GM21381 (cell line): ENCODE data around the gene KCTD16.

ENCODE experiments used
- ATAC-seq: cut with Tn5 transposase; IDR thresholded peaks from one replicate; pipeline ENCODE4 v1.9.1; 2021; ENCODE audit warnings: mild to moderate bottlenecking, moderate library complexity; ENCODE audit not compliant: unreplicated experiment

Gene KCTD16

GRCh38 chr5:144205141-144205551 lies 34.5 kb downstream of the KCTD16 start:
- ATAC-seq: no peak

- no peak for ATAC-seq
Observed at GRCh38 chr5:144206141-144206540, 35.5 kb downstream of the KCTD16 start.

- no peak for ATAC-seq
Observed at GRCh38 chr5:144207875-144208444, 37.3 kb downstream of the KCTD16 start.

- ATAC-seq: no peak
Observed at GRCh38 chr5:144209361-144209760, 38.7 kb downstream of the KCTD16 start.

GRCh38 chr5:144210655-144211054 lies 40.0 kb downstream of the KCTD16 start:
- no peak for ATAC-seq

- no peak for ATAC-seq
Observed at GRCh38 chr5:144219869-144220268, 49.2 kb downstream of the KCTD16 start.

- ATAC-seq: no peak
Observed at GRCh38 chr5:144227363-144227999, 56.8 kb downstream of the KCTD16 start.

GRCh38 chr5:144230806-144231205 lies 60.1 kb downstream of the KCTD16 start:
- ATAC-seq: no peak

GRCh38 chr5:144232285-144232684 lies 61.6 kb downstream of the KCTD16 start:
- ATAC-seq: no peak

GRCh38 chr5:144236499-144236898 lies 65.8 kb downstream of the KCTD16 start:
- ATAC-seq: no peak

- ATAC-seq: no peak
Observed at GRCh38 chr5:144237851-144238250, 67.2 kb downstream of the KCTD16 start.

- no peak for ATAC-seq
Observed at GRCh38 chr5:144247131-144247530, 76.5 kb downstream of the KCTD16 start.

GRCh38 chr5:144248015-144248414 lies 77.3 kb downstream of the KCTD16 start:
- ATAC-seq: no peak

GRCh38 chr5:144249755-144250464 lies 79.2 kb downstream of the KCTD16 start:
- no peak for ATAC-seq

- no peak for ATAC-seq
Observed at GRCh38 chr5:144254552-144254951, 83.9 kb downstream of the KCTD16 start.

GRCh38 chr5:144260121-144260520 lies 89.4 kb downstream of the KCTD16 start:
- no peak for ATAC-seq

- ATAC-seq: no peak
Observed at GRCh38 chr5:144265643-144266247, 95.1 kb downstream of the KCTD16 start.

GRCh38 chr5:144267961-144268513 lies 97.4 kb downstream of the KCTD16 start:
- no peak for ATAC-seq

GRCh38 chr5:144273232-144274027 lies 102.8 kb downstream of the KCTD16 start:
- no peak for ATAC-seq

- no peak for ATAC-seq
Observed at GRCh38 chr5:144275329-144275728, 104.7 kb downstream of the KCTD16 start.
